Astrocyte of the spinal cord (primary cell): ENCODE measurements around the gene ADAMTS19.

Experiments used
- DNase-seq: peaks from one replicate; pipeline ENCODE4 v3.0.0; 2011; ENCODE audit warnings: low read depth, low spot score
- H3K4me3 ChIP-seq: 2 replicates; pipeline ENCODE4 v1.5.1; 2011; ENCODE audit warnings: low read depth, mild to moderate bottlenecking, low read length, moderate library complexity
- CTCF ChIP-seq: IDR thresholded peaks from 2 replicates; pipeline ENCODE4 v1.5.1; 2012; ENCODE audit warnings: low read depth, mild to moderate bottlenecking, low read length, inconsistent platforms
- in situ Hi-C: cut with HindIII; loops from 2 replicates; pipeline ENCODE4 v1.10.0; 2017; ENCODE audit warnings: low sequenced_read_pairs

ADAMTS19 gene

GRCh38 chr5:129653442-129653841 is 193.3 kb downstream of the ADAMTS19 start:
- H3K4me3 ChIP-seq = no peak overlapping the region
- DNase-seq = no peak
- in situ Hi-C loops = no loop called here
- TF ChIP-seq CTCF = no peak

- DNase-seq = no peak
- no peak overlapping the region for H3K4me3 ChIP-seq
- TF ChIP-seq CTCF = no peak
- in situ Hi-C loops = no loop called here
Observed at GRCh38 chr5:129656952-129657351, 196.9 kb downstream of the ADAMTS19 start.

DNA sequence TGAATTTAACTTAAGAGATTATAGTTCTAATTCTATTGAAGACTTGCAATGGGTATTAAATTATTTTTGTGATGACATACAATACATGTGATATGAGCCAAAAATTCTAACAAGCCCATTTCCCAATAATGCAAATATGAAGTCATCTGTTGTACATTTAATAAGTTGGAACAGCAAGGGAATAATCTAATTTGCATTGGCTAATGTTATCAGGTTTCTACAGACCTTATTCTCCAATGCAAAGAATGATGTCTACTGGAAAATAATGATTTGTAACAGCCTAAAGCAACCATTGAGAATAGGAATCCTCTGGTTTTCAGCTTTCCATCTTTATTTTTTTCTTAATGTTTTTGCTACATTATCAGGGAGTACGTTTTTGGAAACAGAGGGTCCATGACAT is 198.7 kb downstream of the ADAMTS19 start:
- no peak overlapping the region for H3K4me3 ChIP-seq
- no peak for DNase-seq
- TF ChIP-seq CTCF = no peak
- in situ Hi-C loops = no loop called here

DNA sequence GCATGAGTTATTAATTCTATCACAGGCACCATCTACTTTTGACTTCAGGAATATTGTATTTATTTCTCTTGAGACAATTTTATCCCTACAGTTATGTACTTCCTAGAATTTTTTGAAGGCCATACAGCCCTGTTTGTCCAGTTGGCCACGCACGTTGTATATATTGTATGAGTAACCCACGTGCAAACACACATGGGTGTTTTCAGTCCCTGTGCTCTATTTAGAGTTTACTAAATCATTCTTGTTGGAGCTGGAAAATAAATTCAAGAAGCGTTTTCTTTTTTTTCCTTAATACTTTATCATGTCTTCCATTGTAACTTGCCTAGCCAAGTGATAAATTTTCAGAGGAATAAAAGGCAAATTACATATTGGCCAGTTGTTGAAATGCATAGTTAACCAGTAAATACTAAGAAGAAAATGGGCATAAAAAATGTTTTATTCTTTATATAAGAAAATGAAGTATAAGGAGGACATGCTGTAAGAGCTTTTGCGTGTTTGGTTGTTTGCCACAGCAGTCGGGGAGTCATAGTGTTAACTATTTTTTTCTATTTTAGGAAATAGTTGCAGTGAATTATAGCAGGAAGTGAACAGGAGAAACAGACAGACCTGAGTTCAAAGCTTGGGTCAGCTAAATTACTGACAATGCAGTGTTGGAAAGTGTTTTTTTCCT is 201.4 kb downstream of the ADAMTS19 start:
- no peak overlapping the region for H3K4me3 ChIP-seq
- DNase-seq = no peak
- in situ Hi-C loops = no loop called here
- TF ChIP-seq CTCF = no peak

GRCh38 chr5:129664336-129664937 is 204.3 kb downstream of the ADAMTS19 start:
- peak; percentile 62 for DNase-seq
- TF ChIP-seq CTCF = peak; percentile 83
- in situ Hi-C loops = no loop called here
- H3K4me3 ChIP-seq = no peak overlapping the region

DNA sequence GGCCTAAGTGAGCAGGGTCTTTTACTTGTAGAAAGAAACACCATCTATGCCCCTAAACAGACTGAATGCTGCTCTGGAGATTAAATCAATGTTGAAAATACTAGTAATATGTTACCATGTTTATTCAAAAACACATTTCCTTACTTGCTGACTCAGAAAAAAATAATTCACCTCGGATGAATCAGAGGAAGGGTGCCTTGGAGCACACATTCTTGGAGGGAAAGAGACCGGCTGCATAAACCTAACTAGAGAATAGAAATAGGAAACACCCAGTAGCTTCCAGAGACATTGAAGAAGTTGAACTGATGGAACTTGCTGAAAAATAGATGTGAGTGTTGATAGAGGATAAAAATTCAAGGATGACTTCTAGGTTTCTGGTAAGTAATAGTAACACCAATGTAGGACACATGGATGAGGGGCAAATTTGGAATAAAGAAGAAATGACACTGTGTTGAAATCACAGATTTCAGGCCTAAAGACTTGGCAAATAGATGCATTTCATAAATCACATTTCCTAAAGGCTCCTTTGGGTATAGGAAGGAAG is 210.9 kb downstream of the ADAMTS19 start:
- DNase-seq = peak; percentile 76
- H3K4me3 ChIP-seq = no peak overlapping the region
- in situ Hi-C loops = no loop called here
- TF ChIP-seq CTCF = no peak
